HepG2 (cell line): ENCODE results near the gene COMT. TPM values are rescaled to one million over a fixed set of nuclear protein-coding genes. Genes with fewer than 3 reads are reported as not detected.

Source experiments
- ARNT ChIP-seq: fragments of 450-650 bp; IDR thresholded peaks from 2 replicates; pipeline ENCODE4 v1.6.1; 2017
- ATM ChIP-seq: fragments of 450-650 bp; IDR thresholded peaks from 2 replicates; pipeline ENCODE4 v1.7.1; 2017; ENCODE audit warnings: mild to moderate bottlenecking, borderline replicate concordance
- DNMT1 ChIP-seq: sonication (generic); formaldehyde crosslinking; IDR thresholded peaks from 2 replicates; pipeline ENCODE4 v1.5.1; 2020; ENCODE audit warnings: mild to moderate bottlenecking, missing genetic modification reagents
- GPN1 ChIP-seq: sonication (generic); formaldehyde crosslinking; IDR thresholded peaks from 2 replicates; pipeline ENCODE4 v1.5.1; 2020; ENCODE audit warnings: missing genetic modification reagents, borderline replicate concordance
- IRF1 ChIP-seq: sonication (generic); formaldehyde crosslinking; IDR thresholded peaks from 2 replicates; pipeline ENCODE4 v1.4.0; 2020; ENCODE audit warnings: low read depth, mild to moderate bottlenecking, missing genetic modification reagents
- MXI1 ChIP-seq: IDR thresholded peaks from 3 replicates; pipeline ENCODE4 v1.6.1; 2012; ENCODE audit warnings: low read depth, low read length, inconsistent platforms, borderline replicate concordance
- NR2F2 ChIP-seq: IDR thresholded peaks from 2 replicates; pipeline ENCODE4 v1.6.1; 2012; ENCODE audit warnings: low read depth, inconsistent platforms, borderline replicate concordance
- PPARG ChIP-seq: conservative IDR thresholded peaks from 2 replicates; pipeline ENCODE4 v1.6.1; 2016; ENCODE audit warnings: missing biosample characterization, missing genetic modification reagents
- SIX1 ChIP-seq: sonication (generic); formaldehyde crosslinking; IDR thresholded peaks from 2 replicates; pipeline ENCODE4 v1.4.0; 2020; ENCODE audit warnings: missing genetic modification reagents, borderline replicate concordance
- ZBTB7A ChIP-seq: sonication (generic); formaldehyde crosslinking; IDR thresholded peaks from 2 replicates; pipeline ENCODE4 v1.8.0; 2022; ENCODE audit warnings: mild to moderate bottlenecking, missing genetic modification reagents
- ZNF224 ChIP-seq: sonication (generic); formaldehyde crosslinking; IDR thresholded peaks from 2 replicates; pipeline ENCODE4 v1.5.0; 2020; ENCODE audit warnings: mild to moderate bottlenecking, missing genetic modification reagents
- ZNF503 ChIP-seq: sonication (generic); formaldehyde crosslinking; IDR thresholded peaks from 2 replicates; pipeline ENCODE4 v1.4.0; 2020; ENCODE audit warnings: missing genetic modification reagents
- ZNF766 ChIP-seq: sonication (generic); formaldehyde crosslinking; IDR thresholded peaks from 2 replicates; pipeline ENCODE4 v1.5.0; 2020; ENCODE audit warnings: missing genetic modification reagents, borderline replicate concordance
- ZNF780A ChIP-seq: sonication (generic); formaldehyde crosslinking; IDR thresholded peaks from 2 replicates; pipeline ENCODE4 v1.8.0; 2022; ENCODE audit warnings: mild to moderate bottlenecking, missing genetic modification reagents, moderate library complexity
- polyA plus RNA-seq, 8 experiments: library from polyadenylated mRNA; depleted of rRNA in 3 of 8; stranded (reverse) in 7 of 8; unstranded in 1 of 8; fragments of >200 nt; fragmentation: Illumina TruSeq in 4 of 8; extraction: Trizol in 4 of 8; gene quantifications; 2 replicates each; pipeline versions ENCODE4 v1.2.1 to v1.2.3, GENCODE V29; 2011 to 2016; ENCODE audit warnings: low read depth in 4 of 8, missing spikeins in 1 of 8, mixed read lengths in 1 of 8; ENCODE audit not compliant: insufficient read depth in 1 of 8
- total RNA-seq, 5 experiments: library from RNA; depleted of rRNA; stranded (reverse); fragments of >200 nt; fragmentation: Illumina TruSeq; extraction: Trizol; gene quantifications; 2 replicates each; pipeline ENCODE4 v1.2.3, GENCODE V29; 2016; ENCODE audit warnings: low read depth in 1 of 5
- TF ChIP-seq, protein P1 (sequence below): sonication (generic); formaldehyde crosslinking; IDR thresholded peaks from 2 replicates; pipeline ENCODE4 v1.4.0; 2020; ENCODE audit warnings: missing genetic modification reagents
- TF ChIP-seq, protein P2 (sequence below): sonication (generic); formaldehyde crosslinking; IDR thresholded peaks from 2 replicates; pipeline ENCODE4 v1.8.0; 2022; ENCODE audit warnings: missing genetic modification reagents, mild to moderate bottlenecking, moderate library complexity, borderline replicate concordance
- TF ChIP-seq, protein P3 (sequence below): sonication (generic); formaldehyde crosslinking; IDR thresholded peaks from 2 replicates; pipeline ENCODE4 v1.4.0; 2020; ENCODE audit warnings: missing genetic modification reagents

COMT gene
- total and polyA plus RNA-seq, 2 of the 13 experiments (the other 11 are each of a cell fraction or from before 2014, with no cell fraction given): 156 to 162 TPM

GRCh38 chr22:19898831-19899567 lies 42.6 kb upstream of the COMT start (continued):
- TF ChIP-seq, protein P1, sequence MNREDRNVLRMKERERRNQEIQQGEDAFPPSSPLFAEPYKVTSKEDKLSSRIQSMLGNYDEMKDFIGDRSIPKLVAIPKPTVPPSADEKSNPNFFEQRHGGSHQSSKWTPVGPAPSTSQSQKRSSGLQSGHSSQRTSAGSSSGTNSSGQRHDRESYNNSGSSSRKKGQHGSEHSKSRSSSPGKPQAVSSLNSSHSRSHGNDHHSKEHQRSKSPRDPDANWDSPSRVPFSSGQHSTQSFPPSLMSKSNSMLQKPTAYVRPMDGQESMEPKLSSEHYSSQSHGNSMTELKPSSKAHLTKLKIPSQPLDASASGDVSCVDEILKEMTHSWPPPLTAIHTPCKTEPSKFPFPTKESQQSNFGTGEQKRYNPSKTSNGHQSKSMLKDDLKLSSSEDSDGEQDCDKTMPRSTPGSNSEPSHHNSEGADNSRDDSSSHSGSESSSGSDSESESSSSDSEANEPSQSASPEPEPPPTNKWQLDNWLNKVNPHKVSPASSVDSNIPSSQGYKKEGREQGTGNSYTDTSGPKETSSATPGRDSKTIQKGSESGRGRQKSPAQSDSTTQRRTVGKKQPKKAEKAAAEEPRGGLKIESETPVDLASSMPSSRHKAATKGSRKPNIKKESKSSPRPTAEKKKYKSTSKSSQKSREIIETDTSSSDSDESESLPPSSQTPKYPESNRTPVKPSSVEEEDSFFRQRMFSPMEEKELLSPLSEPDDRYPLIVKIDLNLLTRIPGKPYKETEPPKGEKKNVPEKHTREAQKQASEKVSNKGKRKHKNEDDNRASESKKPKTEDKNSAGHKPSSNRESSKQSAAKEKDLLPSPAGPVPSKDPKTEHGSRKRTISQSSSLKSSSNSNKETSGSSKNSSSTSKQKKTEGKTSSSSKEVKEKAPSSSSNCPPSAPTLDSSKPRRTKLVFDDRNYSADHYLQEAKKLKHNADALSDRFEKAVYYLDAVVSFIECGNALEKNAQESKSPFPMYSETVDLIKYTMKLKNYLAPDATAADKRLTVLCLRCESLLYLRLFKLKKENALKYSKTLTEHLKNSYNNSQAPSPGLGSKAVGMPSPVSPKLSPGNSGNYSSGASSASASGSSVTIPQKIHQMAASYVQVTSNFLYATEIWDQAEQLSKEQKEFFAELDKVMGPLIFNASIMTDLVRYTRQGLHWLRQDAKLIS (CRISPR knock-in tag): no peak
- TF ChIP-seq ZNF766 (CRISPR knock-in tag) (no peak), ZBTB7A (CRISPR knock-in tag) (peak; percentile 63; the same call in 1 of the 2 replicates), SIX1 (CRISPR knock-in tag) (no peak), ATM (no peak), PPARG (0 out of 2 replicates have a peak, but pooled peaks have one; percentile 31), ZNF503 (CRISPR knock-in tag) (no peak), MXI1 (peak; percentile 88; the same call in 1 of the 3 replicates), IRF1 (CRISPR knock-in tag) (no peak), ZNF224 (CRISPR knock-in tag) (no peak), DNMT1 (CRISPR knock-in tag) (no peak), NR2F2 (peak; percentile 12; the same call in 1 of the 2 replicates), GPN1 (no peak), ARNT (no peak), ZNF780A (no peak)
- TF ChIP-seq, protein P2, sequence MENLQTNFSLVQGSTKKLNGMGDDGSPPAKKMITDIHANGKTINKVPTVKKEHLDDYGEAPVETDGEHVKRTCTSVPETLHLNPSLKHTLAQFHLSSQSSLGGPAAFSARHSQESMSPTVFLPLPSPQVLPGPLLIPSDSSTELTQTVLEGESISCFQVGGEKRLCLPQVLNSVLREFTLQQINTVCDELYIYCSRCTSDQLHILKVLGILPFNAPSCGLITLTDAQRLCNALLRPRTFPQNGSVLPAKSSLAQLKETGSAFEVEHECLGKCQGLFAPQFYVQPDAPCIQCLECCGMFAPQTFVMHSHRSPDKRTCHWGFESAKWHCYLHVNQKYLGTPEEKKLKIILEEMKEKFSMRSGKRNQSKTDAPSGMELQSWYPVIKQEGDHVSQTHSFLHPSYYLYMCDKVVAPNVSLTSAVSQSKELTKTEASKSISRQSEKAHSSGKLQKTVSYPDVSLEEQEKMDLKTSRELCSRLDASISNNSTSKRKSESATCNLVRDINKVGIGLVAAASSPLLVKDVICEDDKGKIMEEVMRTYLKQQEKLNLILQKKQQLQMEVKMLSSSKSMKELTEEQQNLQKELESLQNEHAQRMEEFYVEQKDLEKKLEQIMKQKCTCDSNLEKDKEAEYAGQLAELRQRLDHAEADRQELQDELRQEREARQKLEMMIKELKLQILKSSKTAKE (CRISPR knock-in tag): no peak
- TF ChIP-seq, protein P3, sequence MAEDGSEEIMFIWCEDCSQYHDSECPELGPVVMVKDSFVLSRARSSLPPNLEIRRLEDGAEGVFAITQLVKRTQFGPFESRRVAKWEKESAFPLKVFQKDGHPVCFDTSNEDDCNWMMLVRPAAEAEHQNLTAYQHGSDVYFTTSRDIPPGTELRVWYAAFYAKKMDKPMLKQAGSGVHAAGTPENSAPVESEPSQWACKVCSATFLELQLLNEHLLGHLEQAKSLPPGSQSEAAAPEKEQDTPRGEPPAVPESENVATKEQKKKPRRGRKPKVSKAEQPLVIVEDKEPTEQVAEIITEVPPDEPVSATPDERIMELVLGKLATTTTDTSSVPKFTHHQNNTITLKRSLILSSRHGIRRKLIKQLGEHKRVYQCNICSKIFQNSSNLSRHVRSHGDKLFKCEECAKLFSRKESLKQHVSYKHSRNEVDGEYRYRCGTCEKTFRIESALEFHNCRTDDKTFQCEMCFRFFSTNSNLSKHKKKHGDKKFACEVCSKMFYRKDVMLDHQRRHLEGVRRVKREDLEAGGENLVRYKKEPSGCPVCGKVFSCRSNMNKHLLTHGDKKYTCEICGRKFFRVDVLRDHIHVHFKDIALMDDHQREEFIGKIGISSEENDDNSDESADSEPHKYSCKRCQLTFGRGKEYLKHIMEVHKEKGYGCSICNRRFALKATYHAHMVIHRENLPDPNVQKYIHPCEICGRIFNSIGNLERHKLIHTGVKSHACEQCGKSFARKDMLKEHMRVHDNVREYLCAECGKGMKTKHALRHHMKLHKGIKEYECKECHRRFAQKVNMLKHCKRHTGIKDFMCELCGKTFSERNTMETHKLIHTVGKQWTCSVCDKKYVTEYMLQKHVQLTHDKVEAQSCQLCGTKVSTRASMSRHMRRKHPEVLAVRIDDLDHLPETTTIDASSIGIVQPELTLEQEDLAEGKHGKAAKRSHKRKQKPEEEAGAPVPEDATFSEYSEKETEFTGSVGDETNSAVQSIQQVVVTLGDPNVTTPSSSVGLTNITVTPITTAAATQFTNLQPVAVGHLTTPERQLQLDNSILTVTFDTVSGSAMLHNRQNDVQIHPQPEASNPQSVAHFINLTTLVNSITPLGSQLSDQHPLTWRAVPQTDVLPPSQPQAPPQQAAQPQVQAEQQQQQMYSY: no peak
